SW480 (cell line): ENCODE data around the gene MAST4.
"Not testable (repeated sequence)": the region's sequence is repeated elsewhere in the genome, so short reads cannot be mapped to it uniquely, and the experiment has no call there.

Source experiments
- DNase-seq: peaks from one replicate; pipeline ENCODE4 v3.0.0-alpha.2; 2016; ENCODE audit warnings: low spot score

Gene MAST4

GRCh38 chr5:66812291-66812690 is 216.1 kb downstream of the MAST4 start:
- DNase-seq = no peak

DNA sequence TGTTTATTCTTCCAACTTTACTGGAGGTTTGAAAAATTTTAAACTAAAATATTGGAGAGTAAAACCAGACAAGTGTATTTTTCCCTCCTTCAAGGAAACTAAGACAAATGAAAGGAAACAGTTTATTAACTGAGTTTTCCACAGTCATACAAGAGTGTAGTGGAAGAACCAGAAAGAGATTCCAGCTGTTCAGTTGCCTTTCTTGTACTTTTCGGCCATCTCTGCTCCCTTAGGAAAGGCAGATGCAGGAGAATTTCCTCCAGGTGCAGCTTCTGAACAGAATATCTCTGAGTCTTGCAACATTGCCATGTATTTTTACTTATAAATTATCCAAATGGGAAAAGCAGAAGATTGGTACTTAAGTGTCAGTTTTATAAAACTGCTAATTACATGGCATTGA is 217.1 kb downstream of the MAST4 start:
- no peak for DNase-seq

DNA sequence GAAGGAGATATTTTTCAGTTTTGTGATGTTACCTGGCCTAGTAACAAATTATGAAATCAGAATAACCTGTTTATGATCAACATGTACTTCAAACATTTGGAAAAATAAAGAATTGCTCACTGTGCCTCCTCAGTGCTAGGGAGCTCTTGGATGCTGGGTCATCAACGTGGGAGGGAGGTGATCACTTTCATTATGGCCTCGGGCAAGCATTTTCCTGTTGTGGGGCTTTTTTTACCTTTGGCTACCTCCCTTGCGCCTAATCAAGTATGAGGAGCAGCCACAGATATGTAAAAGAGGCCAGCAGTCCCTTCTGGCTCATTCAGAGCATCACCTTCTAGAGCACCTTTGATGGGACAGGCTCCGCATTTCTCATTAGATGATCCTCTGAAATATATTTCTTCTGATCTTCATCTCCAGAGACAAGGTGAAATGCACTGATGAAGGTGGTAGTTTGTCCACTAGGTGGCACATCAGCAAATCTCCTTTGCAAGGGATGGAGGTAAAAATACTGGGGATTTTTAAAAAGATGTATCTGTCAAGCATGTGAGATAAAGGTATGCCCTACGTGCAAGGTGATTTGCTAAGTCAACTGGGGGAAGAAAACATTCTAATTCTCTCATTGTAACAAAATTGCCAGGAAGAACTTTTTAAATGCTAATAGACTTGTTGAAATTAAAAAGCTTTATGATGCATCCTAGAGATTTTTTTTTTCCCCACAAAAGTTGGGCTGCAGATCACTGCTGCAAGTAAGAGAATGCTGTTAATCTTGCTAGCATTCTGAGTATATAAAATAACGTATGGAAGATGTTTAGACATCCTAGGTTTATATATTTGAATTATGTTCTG is 218.2 kb downstream of the MAST4 start:
- peak; percentile 41 for DNase-seq

GRCh38 chr5:66818304-66818934 is 222.2 kb downstream of the MAST4 start:
- no peak for DNase-seq

- DNase-seq = no peak
Measured at GRCh38 chr5:66818935-66819328, 222.7 kb downstream of the MAST4 start.

DNA sequence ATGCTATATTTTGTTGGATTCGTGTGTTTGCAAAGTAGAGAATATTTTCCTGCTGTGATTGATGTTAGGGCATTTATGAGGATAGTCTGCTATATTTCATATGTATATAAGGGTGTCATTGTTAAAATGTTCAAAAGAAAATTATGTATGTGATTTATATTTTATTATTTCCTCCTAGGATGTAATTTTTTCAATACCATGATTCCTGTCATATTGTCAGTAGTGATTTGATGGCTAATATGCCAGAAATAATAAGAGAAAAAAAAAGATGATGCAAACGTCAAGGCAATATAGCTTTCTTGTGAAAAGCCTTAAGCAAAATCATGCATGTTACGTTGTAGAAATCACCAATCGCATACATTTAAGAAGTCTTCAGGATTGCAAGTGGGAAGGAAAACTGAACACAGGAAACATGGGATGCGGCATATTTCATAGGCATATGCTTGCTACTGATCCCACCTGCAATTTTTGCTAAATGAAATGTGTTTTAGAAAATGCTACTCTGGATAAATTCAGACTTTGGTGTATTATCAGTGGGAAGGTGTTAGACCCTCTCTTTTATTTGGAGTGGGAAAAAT is 224.5 kb downstream of the MAST4 start:
- DNase-seq = no peak

- no peak for DNase-seq
Measured at GRCh38 chr5:66821688-66822429, 225.7 kb downstream of the MAST4 start.

DNA sequence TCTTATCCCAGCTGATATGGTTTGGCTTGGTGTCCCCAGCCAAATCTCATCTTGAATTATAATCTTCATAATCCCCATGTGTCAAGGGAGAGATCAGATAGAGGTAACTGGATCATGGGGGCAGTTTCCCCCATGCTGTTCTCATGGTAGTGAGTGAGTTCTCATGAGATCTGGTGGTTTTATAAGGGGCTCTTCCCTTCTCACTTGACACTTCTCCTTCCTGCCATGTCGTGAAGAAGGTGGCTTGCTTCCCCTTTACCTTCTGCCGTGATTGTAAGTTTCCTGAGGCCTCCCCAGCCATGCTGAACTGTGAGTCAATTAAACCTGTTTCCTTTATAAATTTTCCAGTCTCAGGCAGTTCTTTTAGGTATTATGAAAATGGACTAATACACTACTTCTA is 226.7 kb downstream of the MAST4 start:
- not testable (repeated sequence) for DNase-seq

GRCh38 chr5:66824476-66824875 is 228.3 kb downstream of the MAST4 start:
- no peak for DNase-seq

DNA sequence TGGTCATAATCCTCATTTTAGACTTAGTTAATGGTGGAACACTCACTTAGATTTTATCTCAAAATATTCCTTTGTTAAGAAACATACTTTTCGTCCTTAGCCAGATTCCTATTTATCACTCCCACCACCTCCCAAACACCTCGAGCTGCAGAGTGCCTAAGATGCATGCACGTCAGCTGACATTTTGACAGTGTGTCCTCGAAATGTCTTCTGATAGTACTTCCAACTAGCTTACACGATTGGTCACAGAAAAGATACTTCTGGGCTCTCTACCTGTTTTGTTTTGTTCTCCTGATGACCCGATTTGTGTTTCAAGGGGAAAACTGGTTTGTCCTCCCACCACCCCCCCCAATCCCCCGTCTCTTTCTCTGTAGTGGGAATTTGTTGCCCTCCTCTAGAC is 230.1 kb downstream of the MAST4 start:
- no peak for DNase-seq

DNA sequence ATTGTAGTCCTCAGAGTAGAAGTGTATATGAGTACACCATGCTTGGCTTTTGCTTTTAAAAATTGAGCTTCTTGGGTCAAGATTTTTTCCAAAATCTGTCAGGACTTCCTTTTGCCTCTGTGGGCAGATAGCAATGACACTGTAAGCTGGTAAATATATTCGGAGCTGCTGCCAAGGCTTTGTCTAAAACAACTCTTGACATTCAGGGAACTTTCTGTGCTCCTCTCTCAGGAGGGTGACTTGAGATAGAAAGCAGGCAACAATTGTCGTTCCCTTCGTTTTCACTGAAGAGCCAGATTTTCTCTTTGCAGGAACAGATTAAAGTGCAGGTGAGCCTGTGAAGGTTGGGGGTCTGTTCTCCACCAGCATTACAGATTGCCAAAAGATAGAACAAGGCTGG is 230.5 kb downstream of the MAST4 start:
- DNase-seq = no peak

GRCh38 chr5:66828046-66828547 is 231.9 kb downstream of the MAST4 start:
- no peak for DNase-seq

GRCh38 chr5:66828548-66829357 is 232.6 kb downstream of the MAST4 start:
- peak; percentile 74 for DNase-seq

DNA sequence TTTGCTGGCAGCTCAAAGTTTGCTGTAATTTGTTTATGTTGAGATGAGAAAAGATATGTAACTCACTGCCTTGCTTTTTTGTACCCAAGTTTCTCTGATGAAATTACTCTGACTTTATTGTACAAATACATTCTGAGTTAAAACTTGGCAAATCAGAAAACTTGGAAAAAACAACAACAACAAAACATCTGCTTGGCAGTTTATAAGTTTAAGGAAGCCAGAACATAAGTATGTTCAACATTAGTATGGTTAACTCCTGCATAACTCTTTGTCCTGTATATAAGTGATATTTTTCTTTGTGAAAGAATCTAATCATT is 233.1 kb downstream of the MAST4 start:
- DNase-seq = no peak

DNA sequence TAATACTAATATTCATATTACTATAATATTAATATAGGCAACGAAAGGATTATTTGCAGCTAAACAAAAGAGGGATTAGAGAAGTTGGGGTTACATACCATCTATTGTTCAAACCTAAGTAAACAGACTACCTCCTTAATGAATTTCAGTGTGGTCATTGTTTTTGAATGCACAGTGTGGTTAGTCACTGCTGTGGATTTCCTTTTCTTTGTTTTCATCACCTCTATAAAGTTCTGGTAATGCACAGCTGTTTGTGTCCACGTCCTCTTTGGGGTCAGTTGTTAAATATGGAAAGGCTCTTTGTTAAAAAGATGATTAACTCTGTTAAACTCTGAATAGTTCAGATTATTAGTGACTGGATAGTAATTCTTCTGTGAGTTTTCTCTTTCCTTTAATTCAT is 233.6 kb downstream of the MAST4 start:
- peak; percentile 71 for DNase-seq

DNA sequence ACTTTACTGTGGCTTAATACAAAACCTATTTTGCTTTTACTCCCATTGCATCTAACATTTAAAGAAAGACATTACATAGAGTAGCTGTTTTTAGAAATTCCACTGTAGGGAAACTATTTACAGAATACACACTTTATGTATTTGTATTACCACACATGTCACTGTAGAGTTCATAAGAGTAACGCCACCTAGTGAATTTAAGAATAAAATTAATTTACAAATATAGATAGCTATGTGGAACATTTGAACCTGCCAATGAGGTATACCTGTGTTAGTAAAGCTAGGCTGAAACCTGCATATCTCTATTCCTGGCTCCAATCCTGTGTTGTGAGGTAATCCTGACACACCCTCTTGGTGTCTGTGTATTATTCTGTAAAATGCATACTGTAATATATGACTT is 234.4 kb downstream of the MAST4 start:
- DNase-seq = peak; percentile 41

DNA sequence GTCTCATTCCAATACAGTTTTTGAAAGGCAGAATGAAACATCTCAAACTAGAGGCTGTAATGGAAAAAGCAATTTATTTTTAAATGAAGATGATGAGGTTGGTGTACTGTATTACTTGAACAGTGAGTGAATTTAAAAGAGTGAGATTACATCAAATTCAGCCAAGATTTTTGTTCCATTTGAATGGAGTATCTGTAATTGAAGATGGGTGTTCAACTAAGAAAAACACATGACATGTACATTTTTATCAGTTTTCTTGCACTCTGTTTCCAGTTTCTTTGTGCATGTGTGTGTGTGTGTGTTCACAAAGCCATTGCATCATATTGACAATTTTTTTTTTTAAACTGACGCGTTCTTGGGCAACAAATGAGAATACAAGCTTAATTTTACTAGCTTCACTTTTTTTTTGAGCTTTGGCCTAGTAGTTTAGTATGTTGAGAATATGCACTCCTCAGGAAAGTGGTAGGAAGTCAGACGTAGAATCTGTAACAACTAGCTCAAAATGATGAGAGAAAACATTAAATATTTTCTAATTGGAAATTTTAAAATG is 243.5 kb downstream of the MAST4 start:
- no peak for DNase-seq

DNA sequence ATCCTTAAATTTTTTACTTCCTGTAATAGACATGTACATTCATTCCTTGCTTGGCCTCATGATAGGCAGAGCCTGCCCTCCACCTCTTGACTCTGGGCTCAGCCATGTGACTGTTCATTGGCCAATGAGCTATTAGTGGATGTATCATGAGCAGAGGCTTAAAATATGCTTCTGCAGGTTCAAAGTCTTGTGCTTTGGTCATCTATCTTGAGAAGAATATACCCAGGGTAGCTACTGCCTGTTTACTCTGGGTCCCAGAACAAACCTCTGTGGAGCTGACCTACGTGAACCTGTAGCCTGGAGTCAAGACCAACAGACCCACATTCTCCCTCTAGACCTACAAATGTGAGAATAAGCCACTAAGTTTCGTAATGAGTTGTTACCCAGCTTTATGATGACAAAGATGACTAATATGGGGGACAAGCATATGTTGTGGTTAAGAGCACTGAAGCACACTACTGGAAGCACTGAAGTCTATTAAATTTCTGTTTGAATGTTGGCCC is 244.4 kb downstream of the MAST4 start:
- DNase-seq = peak; percentile 41

DNA sequence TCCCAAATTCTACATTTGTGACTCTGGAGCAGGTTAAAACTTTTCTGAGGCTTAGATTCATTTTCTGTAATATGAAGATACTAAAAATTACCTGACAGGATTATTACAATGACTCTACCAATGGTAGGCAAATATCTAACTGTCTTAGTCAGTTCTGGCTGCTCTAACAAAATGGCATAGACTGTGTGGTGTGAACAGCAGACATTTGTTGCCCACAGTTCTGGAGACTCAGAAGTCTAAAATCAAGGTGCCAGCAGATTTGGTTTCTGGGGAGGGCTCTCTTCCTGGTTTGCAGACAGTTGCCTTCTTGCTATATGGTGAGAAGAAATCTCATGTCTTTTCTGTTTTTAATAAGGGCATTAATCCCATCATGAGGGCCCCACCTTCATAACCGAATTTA is 245.1 kb downstream of the MAST4 start:
- DNase-seq = no peak

DNA sequence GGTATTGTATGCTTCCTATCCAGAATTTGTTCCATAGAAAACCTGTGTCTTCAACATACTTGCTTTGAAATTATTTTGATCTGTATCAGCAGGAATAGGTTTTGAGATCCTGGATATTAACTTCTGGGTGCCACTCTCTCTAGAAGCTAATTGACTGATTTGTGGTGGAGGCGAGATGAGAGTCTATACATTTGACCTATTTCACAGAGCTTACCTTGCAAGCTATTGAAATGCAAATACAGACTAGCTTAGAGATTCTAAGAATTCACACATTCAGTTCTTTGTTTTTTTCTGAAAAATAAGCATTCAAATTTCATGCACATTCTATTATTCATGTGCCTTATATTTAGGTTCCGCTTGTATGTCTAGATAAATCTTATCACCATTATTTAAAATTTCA is 246.3 kb downstream of the MAST4 start:
- DNase-seq = no peak

DNA sequence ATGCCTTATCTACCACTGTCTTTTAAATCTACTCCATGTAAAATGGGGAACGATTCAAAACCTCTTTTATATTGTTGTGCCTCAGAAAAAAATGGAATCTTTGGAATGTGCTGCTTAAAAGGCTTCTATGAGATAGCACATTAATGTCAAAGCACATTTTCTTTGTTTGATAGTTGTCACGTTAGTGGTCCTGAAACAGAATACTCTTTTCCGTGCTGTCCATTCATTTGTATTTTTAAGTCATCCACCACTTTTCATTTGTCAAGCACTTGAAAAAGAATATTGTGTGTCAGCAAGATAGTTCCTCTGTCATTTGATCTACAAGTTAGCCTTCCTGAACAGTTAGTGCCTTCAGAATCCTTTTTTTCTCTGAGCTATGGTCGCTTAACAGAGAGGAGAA is 246.9 kb downstream of the MAST4 start:
- DNase-seq = no peak
